GM20431 (cell line): ENCODE results near the gene RTN4RL1.

Experiments used
- in situ Hi-C: fragments of 300-500 bp; cut with MseI, MboI; formaldehyde crosslinking; loops from one replicate; pipeline ENCODE4 v1.15.0; 2020; ENCODE audit warnings: low sequenced_read_pairs; ENCODE audit not compliant: unreplicated experiment

The RTN4RL1 gene

DNA sequence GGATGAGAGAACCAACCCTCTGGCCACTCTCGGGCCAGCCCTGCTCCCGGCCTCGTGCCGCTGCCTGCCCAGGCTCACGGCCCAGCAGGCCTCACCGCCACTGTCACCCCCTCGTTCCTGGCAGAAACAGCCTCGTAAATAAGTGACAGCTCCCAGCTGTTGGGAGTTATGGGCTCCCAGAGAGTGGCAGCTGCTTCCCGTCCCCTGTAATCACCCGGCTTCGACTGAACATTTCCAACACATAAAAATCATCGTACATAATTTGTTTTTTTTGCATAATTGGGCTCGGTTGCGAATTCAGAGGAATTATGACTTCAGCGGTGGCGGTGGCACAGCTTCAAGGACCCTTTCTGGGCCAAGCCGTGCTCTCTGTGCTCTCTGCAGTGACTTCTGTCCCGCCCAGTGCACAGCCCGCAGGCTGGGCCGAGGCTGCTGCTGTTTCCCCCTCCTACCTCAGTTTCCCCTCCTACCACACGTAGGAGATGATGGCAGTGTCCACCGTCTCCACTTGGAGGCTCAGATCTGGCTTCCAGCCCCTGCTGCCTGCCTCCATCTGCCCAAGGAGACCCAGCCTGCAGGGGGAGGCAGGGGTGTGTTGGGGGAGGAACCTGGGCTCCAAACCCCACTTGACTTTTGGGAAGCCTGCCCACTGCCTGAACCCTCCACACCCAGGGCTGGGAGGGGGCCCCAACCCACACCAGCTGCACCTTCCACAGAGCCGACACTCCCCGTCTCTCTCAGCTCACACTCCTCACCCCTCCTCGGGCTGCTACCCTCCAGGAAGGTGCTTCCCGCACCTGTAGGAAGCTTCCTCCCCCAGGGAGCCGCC, 84.9 kb downstream of the RTN4RL1 start:
- in situ Hi-C loops: no loop called here

DNA sequence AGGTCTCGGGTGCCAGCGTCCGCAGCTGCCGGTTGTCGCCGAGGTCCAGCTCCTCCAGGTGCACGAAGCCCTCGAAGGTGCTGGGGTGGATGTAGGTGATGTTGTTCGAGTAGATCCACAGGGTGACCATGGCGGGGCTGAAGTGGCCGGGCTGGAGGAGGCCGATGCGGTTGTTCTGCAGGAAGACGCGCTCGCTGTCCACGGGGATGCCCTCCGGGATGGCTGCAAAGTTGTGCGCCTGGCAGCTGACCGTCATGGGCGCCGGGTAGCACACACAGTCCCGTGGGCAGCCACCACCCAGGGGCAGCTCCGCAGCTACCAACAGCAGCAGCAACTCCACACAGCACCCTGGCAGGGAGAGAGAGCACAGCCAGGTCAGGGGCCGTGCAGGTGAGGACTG, 87.7 kb downstream of the RTN4RL1 start:
- in situ Hi-C loops: no loop called here

GRCh38 chr17:1936766-1937165, 88.4 kb downstream of the RTN4RL1 start:
- in situ Hi-C loops: no loop called here

GRCh38 chr17:1934901-1935300, 90.2 kb downstream of the RTN4RL1 start:
- in situ Hi-C loops: no loop called here

GRCh38 chr17:1933875-1934715, 91.0 kb downstream of the RTN4RL1 start:
- in situ Hi-C loops: no loop called here

DNA sequence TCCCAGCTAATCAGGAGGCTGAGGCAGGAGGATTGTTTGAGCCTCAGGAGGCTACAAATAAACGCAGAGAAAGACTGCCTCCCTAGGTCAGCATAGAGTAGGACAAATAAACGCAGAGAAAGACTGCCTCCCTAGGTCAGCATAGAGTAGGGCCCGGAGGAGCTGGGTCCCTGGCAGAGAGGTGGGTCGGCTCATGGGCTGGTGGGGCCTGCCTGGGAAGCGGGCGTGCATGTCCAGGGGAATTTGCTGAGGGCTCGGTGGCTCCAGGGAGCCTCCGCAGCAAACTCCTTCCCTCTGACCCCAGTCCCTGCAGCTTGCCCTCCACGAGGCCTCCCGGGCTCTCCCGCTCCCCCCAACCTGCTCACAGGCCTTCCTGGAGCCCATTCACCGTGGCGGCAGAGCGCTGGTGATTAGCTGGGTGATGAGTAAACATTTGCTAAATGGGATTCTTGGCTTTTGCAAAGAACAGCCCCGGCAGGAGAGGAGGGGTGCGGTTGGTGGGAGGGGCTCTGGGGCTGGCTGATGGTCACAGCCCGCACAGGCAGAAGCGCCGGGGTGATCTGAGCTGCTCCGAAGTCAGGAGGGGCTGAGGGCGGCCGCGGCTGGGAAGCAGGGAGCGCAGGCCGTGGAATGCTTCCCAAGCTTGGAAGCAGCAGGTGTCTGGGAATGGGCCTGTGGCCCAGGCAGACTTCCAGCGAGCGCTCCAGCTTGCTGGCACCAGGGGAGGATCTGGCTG, 93.1 kb downstream of the RTN4RL1 start:
- in situ Hi-C loops: no loop called here

DNA sequence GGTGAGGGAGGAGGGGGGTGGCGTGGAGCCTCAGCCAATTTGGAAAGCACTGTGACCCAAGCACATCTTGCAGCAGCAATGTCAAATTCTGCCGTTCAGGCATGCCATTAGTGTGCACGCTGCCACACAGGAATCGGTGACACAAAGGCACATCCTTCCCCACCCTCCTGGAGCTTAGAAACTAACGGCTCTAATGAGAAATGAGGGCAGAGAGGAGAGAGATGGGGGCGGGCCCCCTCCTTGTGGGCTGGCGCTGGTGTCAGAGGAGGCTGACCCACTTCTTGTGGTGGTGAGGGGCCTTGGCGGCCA, 94.8 kb downstream of the RTN4RL1 start:
- in situ Hi-C loops: no loop called here

DNA sequence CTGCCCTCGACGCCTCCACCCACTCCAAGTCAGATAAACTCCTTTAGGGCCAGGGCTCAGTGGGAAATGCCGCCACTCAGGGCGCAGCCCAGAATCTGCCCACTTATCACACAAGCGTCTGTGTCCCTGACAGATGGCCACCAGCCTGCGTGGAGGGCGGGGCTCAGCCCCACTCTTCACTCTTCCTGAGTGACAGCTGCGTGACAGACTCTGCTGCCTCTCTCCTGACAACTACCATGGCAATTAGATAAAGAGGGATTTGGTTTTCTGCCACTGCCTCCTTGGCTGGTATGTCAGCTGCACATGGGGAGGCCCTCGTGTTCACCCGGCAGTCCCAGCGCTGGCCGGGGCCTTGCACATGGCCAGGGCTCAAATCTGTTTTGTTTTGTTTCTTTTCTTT, 96.2 kb downstream of the RTN4RL1 start:
- in situ Hi-C loops: no loop called here

- in situ Hi-C loops: no loop called here
Observed at GRCh38 chr17:1920948-1921351, 104.2 kb downstream of the RTN4RL1 start.

- in situ Hi-C loops: no loop called here
Observed at GRCh38 chr17:1919201-1919600, 105.9 kb downstream of the RTN4RL1 start.

- in situ Hi-C loops: no loop called here
Observed at GRCh38 chr17:1918346-1919162, 106.6 kb downstream of the RTN4RL1 start.

GRCh38 chr17:1916963-1917715, 108.0 kb downstream of the RTN4RL1 start:
- in situ Hi-C loops: no loop called here

GRCh38 chr17:1916316-1916715, 108.8 kb downstream of the RTN4RL1 start:
- in situ Hi-C loops: no loop called here

GRCh38 chr17:1915889-1916288, 109.2 kb downstream of the RTN4RL1 start:
- in situ Hi-C loops: no loop called here

DNA sequence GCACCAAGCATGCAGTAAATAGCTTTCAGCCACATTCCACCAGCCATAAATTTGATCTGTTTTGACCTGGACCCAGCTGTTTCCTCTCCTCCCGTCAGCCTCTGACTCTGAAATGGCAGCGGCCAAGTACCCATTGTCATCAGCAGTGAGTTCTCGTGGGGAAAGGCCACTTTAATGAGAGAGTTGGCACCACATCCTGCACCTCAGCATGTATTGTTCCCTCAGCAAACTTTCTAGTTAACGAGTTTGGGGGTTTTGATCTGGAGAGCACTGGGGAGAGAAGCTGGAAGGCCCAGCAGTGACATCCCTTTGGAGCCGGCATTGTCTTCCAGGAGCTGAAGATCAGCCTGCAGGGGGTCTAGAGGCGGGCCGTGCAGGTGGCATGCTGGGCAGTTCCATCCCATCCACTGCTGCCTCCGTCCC, 110.5 kb downstream of the RTN4RL1 start:
- in situ Hi-C loops: no loop called here

DNA sequence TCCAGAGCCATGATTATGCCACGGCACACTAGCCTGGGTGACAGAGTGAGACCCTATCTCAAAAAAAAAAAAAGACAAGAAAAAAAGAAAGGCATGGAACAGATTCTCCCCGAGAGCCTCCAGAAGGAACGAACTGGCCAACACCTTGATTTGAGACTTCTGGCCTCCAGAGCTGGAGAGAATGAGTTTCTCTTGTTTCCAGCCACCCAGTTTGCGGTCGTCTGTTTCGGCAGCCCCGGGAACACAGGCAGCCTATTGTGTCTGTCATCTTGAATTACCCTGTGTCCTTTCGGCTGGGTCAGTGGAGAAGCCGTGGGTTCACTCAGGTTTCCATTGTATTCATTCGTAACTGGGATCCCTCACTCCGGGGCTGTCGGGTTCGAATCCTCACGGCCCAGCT, 111.4 kb downstream of the RTN4RL1 start:
- in situ Hi-C loops: no loop called here

DNA sequence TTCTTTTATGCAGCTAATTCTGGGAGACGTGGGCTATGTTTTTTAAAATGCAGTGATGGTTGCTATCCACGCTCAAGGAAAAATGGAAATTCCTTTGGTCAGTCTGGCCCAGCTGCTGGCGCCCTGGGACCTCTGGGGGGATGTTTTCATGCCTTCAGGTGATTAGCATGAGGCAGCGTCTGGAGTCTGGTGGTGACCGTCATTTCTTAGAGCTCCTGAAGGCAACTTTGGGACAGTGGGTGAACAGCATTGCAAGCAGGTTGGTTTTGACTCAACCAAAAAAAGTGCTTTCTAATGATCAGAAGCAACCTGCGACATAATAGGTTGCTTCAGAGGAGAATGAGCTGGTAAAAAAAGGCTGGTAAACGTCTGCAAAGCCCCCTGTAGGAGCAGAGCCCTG, 113.0 kb downstream of the RTN4RL1 start:
- in situ Hi-C loops: no loop called here

GRCh38 chr17:1909985-1910384, 115.1 kb downstream of the RTN4RL1 start:
- in situ Hi-C loops: no loop called here

DNA sequence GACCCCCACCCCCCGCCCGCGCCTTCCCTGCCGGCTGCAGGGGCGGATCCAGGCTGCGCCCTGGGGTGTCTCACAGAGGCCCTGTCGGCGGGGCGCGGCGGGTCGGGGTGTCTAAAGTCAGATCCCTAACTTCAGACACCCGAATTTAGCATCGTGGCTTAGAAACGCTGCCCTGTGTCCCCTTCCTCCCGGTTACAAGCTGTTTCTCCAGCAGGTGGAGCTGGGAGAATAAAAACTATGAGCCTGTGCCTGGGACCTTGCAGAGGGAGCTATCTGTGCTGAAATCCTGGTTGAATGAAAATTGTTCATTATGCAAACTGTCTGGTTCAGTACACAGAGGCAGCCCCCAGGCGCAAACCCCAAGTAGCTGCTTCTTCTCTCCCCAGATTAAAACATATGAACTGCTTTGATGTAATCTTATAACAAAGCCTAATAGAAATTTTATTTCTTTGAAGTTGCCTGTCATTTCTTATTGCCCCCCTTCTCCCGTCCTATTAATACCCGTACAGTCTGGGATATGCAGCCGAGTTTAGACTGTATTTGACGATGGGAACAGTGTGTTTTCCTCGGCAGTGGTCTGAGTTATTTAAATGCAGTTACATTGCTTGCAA, 116.3 kb downstream of the RTN4RL1 start:
- in situ Hi-C loops: no loop called here
